GM12891 (cell line): ENCODE results near the gene TTLL8.

Source experiments
- POLR2A ChIP-seq: IDR thresholded peaks from 2 replicates; pipeline ENCODE4 v1.6.1; 2011; ENCODE audit warnings: low read depth, low read length, control low read depth
- SPI1 ChIP-seq: IDR thresholded peaks from 2 replicates; pipeline ENCODE4 v1.6.1; 2011; ENCODE audit warnings: low read depth, low read length, control low read depth

DNA sequence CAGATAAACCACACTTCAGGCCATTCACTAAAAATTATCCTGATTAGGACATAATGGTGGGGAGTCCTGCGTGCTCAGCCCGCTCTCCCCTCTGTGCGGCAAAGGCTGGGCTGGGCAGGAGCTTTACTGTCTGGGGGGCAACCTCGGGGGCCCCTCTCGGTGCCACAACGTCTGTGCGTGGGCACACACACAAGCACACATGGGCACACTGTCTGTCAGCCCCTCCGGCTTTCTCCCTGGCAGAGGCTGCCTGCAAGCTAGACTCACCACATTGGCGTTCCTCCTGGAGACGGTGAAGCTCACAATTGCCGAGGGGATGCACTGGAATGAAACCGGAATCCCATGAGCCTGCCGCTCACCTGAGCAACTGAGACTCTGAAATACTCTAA lies 22.0 kb upstream of the TTLL8 start:
- no peak for TF ChIP-seq SPI1
- no peak for TF ChIP-seq POLR2A
